ENCODE results near the gene RPS6KA5. TPM values are rescaled to one million over a fixed set of nuclear protein-coding genes. Genes with fewer than 3 reads are reported as not detected.

The RPS6KA5 gene
- total RNA-seq (1.0 and 2.0 TPM in 2 replicates), polyA plus RNA-seq (0.59 and 1.9 TPM in 2 replicates), polyA minus RNA-seq (ENCODE audit: low replicate concordance) (0.08 TPM in 1 of 2 replicates, not detected in the other)
- polyA plus RNA-seq (2012): 0.35 and 1.0 TPM in 2 replicates

DNA sequence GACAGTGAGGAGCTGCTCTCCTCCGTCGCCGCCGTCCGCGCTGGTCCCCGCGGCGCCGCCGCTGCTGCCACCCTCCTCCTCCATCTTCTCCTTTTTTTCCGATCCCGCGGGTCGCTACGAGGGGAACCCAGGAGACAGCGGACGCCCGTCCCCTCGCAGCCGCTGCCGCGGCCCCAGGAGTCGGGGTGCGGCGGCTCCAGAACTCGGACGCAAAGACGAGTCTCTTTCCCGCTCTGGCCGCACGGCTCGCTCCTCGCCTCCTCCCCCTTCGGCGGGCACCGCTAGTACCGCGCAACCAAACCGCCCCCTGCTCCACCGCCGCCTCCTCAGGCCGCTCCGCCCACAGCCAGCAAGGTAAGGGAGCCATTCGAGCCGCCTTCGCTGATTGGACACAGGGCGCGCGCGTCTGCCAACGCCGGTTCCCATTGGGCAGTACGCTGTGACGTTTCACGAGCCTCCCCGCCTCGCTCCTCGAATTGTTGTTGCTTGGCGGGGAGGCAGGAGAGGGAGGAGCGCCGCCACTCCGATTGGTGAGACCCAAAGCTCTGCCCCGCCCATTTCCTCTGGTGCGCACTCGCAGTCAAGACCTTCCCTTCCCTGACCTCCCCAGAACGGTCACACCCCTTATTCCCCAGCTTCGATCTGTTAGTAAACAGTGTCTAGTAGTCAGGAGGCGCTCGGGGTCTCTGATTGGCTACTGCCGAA lies at the start of gene RPS6KA5:
TSS of gene RPS6KA5 (minus strand) at position 291 of the 705 bp plus-strand sequence. CDS start at position 84, 207 bp downstream.
- peak within 1 kb of the TSS; percentile 77 to 86 (median 79) for H3K4me3 ChIP-seq (replicated peaks in 1 of 4; ENCODE audit: control extremely low read depth in 1 of 4, insufficient read depth in 1 of 4, low read depth in 3 of 4, low read length in 4 of 4)
- peak within 1 kb of the TSS; percentile 85 for H3K27ac ChIP-seq (ENCODE audit: insufficient read depth, low read length)
- no peaks in the 10 kb centered on the region for H3K27me3 ChIP-seq (ENCODE audit: control insufficient read depth, insufficient read depth, low read length)
- peak within 1 kb of the TSS; percentile 79 for H3K9ac ChIP-seq (ENCODE audit: insufficient read depth, low read length)
- H3K79me2 ChIP-seq (ENCODE audit: control insufficient read depth, insufficient read depth, low read length): no peaks in the 10 kb centered on the region
- peaks cover 3% of the 10 kb centered on the region for H3K4me1 ChIP-seq (ENCODE audit: control insufficient read depth, extremely low read depth, insufficient read depth, low read length)
- no peaks in the 10 kb centered on the region for H4K20me1 ChIP-seq (ENCODE audit: control insufficient read depth, extremely low read depth, insufficient read depth, low read length)
- H3K9me3 ChIP-seq (ENCODE audit: control insufficient read depth, insufficient read depth, low read depth, low read length): no peaks in the 10 kb centered on the region
- no peaks in the 10 kb centered on the region for H3K36me3 ChIP-seq (ENCODE audit: control insufficient read depth, insufficient read depth, low read length)
- peak within 1 kb of the TSS; percentile 87 for H2AFZ ChIP-seq (ENCODE audit: low read length)
- peak within 1 kb of the TSS; percentile 94 for H3K4me2 ChIP-seq (ENCODE audit: extremely low read depth, insufficient read depth, low read length)
- DNase-seq (ENCODE audit: low read depth in 2 of 2): peak; percentile 100
- TF ChIP-seq, protein P1, sequence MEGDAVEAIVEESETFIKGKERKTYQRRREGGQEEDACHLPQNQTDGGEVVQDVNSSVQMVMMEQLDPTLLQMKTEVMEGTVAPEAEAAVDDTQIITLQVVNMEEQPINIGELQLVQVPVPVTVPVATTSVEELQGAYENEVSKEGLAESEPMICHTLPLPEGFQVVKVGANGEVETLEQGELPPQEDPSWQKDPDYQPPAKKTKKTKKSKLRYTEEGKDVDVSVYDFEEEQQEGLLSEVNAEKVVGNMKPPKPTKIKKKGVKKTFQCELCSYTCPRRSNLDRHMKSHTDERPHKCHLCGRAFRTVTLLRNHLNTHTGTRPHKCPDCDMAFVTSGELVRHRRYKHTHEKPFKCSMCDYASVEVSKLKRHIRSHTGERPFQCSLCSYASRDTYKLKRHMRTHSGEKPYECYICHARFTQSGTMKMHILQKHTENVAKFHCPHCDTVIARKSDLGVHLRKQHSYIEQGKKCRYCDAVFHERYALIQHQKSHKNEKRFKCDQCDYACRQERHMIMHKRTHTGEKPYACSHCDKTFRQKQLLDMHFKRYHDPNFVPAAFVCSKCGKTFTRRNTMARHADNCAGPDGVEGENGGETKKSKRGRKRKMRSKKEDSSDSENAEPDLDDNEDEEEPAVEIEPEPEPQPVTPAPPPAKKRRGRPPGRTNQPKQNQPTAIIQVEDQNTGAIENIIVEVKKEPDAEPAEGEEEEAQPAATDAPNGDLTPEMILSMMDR (conservative IDR thresholded peaks at IDR 0.05 in 1 of 2, IDR thresholded peaks at IDR 0.05 in 1 of 2; ENCODE audit: low read depth in 1 of 2, low read length in 2 of 2): no peak
- no peak for TF ChIP-seq EZH2 (IDR thresholded peaks at IDR 0.05; ENCODE audit: low read length, missing control alignments)

DNA sequence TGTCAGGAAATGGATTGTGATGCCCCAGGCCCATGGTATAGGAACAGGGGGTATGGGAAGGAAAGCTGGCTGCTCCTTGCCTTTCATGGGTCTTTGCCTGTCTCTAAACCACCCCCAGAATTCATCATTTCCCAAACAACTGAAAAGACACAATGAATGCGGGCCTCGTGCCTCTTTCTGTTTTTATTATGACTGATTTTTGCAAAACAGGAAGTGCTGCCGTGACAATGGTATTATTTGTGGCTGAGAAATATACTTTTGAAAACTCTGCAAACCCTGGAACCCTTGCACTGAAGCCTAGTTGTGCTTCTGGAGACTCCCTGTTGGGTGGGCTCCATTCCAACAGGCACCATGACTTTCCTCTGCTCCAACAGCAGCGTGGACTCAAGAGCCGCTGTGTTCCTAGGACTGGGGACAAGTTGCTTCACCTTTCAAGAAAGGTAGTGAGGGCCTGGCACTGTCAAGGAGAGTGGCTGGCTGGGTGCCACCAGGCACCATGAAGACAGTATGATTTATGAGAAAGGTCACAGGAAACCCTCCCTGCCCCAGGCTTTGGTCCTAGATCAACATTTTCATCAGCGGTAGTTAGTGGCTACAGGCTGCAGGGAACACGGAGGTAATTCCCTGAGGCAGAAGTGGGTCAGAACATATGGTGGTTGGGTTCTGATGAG lies 48.6 kb upstream of the RPS6KA5 start:
- TF ChIP-seq, protein P1 (conservative IDR thresholded peaks at IDR 0.05 in 1 of 2, IDR thresholded peaks at IDR 0.05 in 1 of 2; ENCODE audit: low read depth in 1 of 2, low read length in 2 of 2): no peak
- no peak for TF ChIP-seq EZH2 (IDR thresholded peaks at IDR 0.05; ENCODE audit: low read length, missing control alignments)
- H3K4me2 ChIP-seq (ENCODE audit: extremely low read depth, insufficient read depth, low read length): no peak overlapping the region
- no peak for DNase-seq (ENCODE audit: low read depth in 2 of 2)
- no peaks in the 10 kb centered on the region for H3K4me1 ChIP-seq (ENCODE audit: control insufficient read depth, extremely low read depth, insufficient read depth, low read length)
- no peak overlapping the region for H3K4me3 ChIP-seq (replicated peaks in 1 of 4; ENCODE audit: control extremely low read depth in 1 of 4, insufficient read depth in 1 of 4, low read depth in 3 of 4, low read length in 4 of 4)
- H3K9ac ChIP-seq (ENCODE audit: insufficient read depth, low read length): no peak overlapping the region
- no peaks in the 10 kb centered on the region for H3K27me3 ChIP-seq (ENCODE audit: control insufficient read depth, insufficient read depth, low read length)
- H3K9me3 ChIP-seq (ENCODE audit: control insufficient read depth, insufficient read depth, low read depth, low read length): no peaks in the 10 kb centered on the region
- no peaks in the 10 kb centered on the region for H3K36me3 ChIP-seq (ENCODE audit: control insufficient read depth, insufficient read depth, low read length)
- no peaks in the 10 kb centered on the region for H4K20me1 ChIP-seq (ENCODE audit: control insufficient read depth, extremely low read depth, insufficient read depth, low read length)
- no peak overlapping the region for H3K27ac ChIP-seq (ENCODE audit: insufficient read depth, low read length)
- no peak overlapping the region for H2AFZ ChIP-seq (ENCODE audit: low read length)
- no peaks in the 10 kb centered on the region for H3K79me2 ChIP-seq (ENCODE audit: control insufficient read depth, insufficient read depth, low read length)

DNA sequence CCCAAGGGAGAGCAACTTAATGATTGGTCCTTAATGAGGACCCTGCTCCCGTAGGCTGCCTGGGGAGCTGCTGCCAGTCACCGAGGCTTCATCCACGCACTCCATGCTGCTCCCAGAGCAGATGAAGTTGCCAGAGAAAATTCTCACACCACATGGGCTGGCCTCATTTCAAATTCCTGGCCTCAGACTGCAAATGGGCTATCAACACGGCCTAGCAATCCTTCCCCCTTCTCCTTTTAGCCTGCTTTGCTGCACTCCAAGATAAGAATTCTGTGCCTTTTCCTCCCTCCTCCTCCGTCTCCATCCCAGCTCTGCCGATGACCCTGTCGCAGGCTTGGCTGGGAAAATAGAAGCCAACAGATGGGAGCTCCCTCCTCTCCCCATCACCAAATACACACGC lies 42.7 kb upstream of the RPS6KA5 start:
- no peaks in the 10 kb centered on the region for H3K4me1 ChIP-seq (ENCODE audit: control insufficient read depth, extremely low read depth, insufficient read depth, low read length)
- no peak for DNase-seq (ENCODE audit: low read depth in 2 of 2)
- H3K4me3 ChIP-seq (replicated peaks in 1 of 4; ENCODE audit: control extremely low read depth in 1 of 4, insufficient read depth in 1 of 4, low read depth in 3 of 4, low read length in 4 of 4): no peak overlapping the region
- no peaks in the 10 kb centered on the region for H3K36me3 ChIP-seq (ENCODE audit: control insufficient read depth, insufficient read depth, low read length)
- no peak overlapping the region for H3K27ac ChIP-seq (ENCODE audit: insufficient read depth, low read length)
- no peaks in the 10 kb centered on the region for H4K20me1 ChIP-seq (ENCODE audit: control insufficient read depth, extremely low read depth, insufficient read depth, low read length)
- H3K9me3 ChIP-seq (ENCODE audit: control insufficient read depth, insufficient read depth, low read depth, low read length): no peaks in the 10 kb centered on the region
- TF ChIP-seq, protein P1 (conservative IDR thresholded peaks at IDR 0.05 in 1 of 2, IDR thresholded peaks at IDR 0.05 in 1 of 2; ENCODE audit: low read depth in 1 of 2, low read length in 2 of 2): no peak
- no peak for TF ChIP-seq EZH2 (IDR thresholded peaks at IDR 0.05; ENCODE audit: low read length, missing control alignments)
- H3K27me3 ChIP-seq (ENCODE audit: control insufficient read depth, insufficient read depth, low read length): peaks cover 3% of the 10 kb centered on the region
- H3K79me2 ChIP-seq (ENCODE audit: control insufficient read depth, insufficient read depth, low read length): no peaks in the 10 kb centered on the region
- no peak overlapping the region for H3K9ac ChIP-seq (ENCODE audit: insufficient read depth, low read length)
- H3K4me2 ChIP-seq (ENCODE audit: extremely low read depth, insufficient read depth, low read length): no peak overlapping the region
- no peak overlapping the region for H2AFZ ChIP-seq (ENCODE audit: low read length)
